Measurements from ENCODE around the gene CTCF. TPM values are rescaled to one million over a fixed set of nuclear protein-coding genes. Genes with fewer than 3 reads are reported as not detected.

The CTCF gene
- total and polyA plus RNA-seq, 2 donors (not counting 3 experiments of a cell fraction or from before 2014, with no cell fraction given), result 20.7 to 40.0 TPM

DNA sequence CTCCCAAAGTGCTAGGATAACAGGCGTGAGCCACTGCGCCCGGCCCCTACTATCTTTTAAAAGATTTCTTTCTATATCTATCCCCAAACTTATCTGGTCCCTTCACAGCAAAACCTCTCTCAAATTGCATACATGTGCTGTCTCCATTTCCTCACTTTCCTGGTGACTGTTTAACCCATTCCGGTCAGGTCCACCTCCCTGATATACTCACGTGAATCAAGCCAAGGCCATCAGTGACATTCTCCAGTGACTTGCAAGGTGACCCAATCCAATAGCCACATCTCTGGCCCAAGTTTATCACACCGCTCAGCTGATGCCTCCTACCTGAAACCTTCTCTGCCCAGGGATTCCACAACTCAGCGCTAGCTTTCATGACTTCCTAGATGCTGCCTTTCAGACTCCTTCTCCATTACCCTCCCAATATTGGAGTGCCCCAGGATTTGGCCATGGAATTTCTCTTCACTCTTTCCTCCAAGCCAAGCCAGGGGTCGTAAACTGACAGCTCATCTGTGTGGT, 1.4 kb upstream of the CTCF start:
- Histone ChIP-seq H3K9ac (replicated peaks; ENCODE audit: extremely low read depth, insufficient read depth, low read length) (no peak overlapping the region), H2AFZ (ENCODE audit: low read depth, low read length) (no peak overlapping the region), H3K27ac (ENCODE audit: insufficient read depth, low read depth, low read length) (no peak overlapping the region), H3K36me3 (ENCODE audit: control insufficient read depth in 2 of 2, extremely low read depth in 1 of 2, insufficient read depth in 2 of 2, low read length in 2 of 2) (no peaks in the 10 kb centered on the region), H3K4me3 (replicated peaks in 1 of 3; ENCODE audit: insufficient read depth in 1 of 3, low read depth in 1 of 3, low read length in 3 of 3) (no peak overlapping the region), H3K9me3 (replicated peaks; ENCODE audit: control insufficient read depth, insufficient read depth, low read length) (no peaks in the 10 kb centered on the region), H4K20me1 (replicated peaks; ENCODE audit: control insufficient read depth, extremely low read depth, insufficient read depth, low read length) (no peaks in the 10 kb centered on the region), H3K27me3 (ENCODE audit: control insufficient read depth in 2 of 2, insufficient read depth in 2 of 2, low read length in 2 of 2) (no peaks in the 10 kb centered on the region), H3K4me1 (ENCODE audit: control insufficient read depth, extremely low read depth, insufficient read depth, low read length) (peaks cover 23% of the 10 kb centered on the region), H3K9me1 (replicated peaks; ENCODE audit: control insufficient read depth, extremely low read depth, insufficient read depth, low read length) (no peaks in the 10 kb centered on the region), H3K4me2 (ENCODE audit: insufficient read depth, low read length) (peak overlapping the region; percentile 37), H3K79me2 (ENCODE audit: control insufficient read depth, insufficient read depth, low read length) (peaks cover 29% of the 10 kb centered on the region)
- intact Hi-C loops (cut with micrococcal nuclease), result loop anchor here (5.0 kb wide), 1 partner anchor 51 kb away; no protein-coding TSS in a partner anchor
- ChIA-PET CTCF (interaction anchor here (2.3 to 9.9 kb wide), 6 partner anchors 11 to 112 kb away, joined by 8 to 177 read pairs (median 30); partner anchors contain the start of genes ACD and CARMIL2), POLR2A (interaction anchor here (0.9 to 3.0 kb wide), 3 partner anchors 9 to 23 kb away, joined by 4 to 24 read pairs (median 5); no protein-coding TSS in a partner anchor)
- FAIRE-seq, result no peak
- dilution Hi-C loops (cut with MboI; ENCODE audit: extremely low pct_ligation_motif_present, low sequenced_read_pairs), result no loop called here
- TF ChIP-seq EZH2 (IDR thresholded peaks at IDR 0.05; ENCODE audit: borderline replicate concordance, low read depth, low read length, severe bottlenecking), result no peak
- TF ChIP-seq MYC (IDR thresholded peaks at IDR 0.05; ENCODE audit: low read depth, low read length), result no peak
- TF ChIP-seq, protein P1, sequence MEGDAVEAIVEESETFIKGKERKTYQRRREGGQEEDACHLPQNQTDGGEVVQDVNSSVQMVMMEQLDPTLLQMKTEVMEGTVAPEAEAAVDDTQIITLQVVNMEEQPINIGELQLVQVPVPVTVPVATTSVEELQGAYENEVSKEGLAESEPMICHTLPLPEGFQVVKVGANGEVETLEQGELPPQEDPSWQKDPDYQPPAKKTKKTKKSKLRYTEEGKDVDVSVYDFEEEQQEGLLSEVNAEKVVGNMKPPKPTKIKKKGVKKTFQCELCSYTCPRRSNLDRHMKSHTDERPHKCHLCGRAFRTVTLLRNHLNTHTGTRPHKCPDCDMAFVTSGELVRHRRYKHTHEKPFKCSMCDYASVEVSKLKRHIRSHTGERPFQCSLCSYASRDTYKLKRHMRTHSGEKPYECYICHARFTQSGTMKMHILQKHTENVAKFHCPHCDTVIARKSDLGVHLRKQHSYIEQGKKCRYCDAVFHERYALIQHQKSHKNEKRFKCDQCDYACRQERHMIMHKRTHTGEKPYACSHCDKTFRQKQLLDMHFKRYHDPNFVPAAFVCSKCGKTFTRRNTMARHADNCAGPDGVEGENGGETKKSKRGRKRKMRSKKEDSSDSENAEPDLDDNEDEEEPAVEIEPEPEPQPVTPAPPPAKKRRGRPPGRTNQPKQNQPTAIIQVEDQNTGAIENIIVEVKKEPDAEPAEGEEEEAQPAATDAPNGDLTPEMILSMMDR (IDR thresholded peaks at IDR 0.05; ENCODE audit: extremely low read depth in 1 of 2, insufficient read depth in 1 of 2, low read depth in 1 of 2, low read length in 2 of 2), result no peak
- no peak for TF ChIP-seq POLR2A (IDR thresholded peaks at IDR 0.05; ENCODE audit: low read depth, low read length)
- TF ChIP-seq FOS (IDR thresholded peaks at IDR 0.05; ENCODE audit: borderline replicate concordance, insufficient read depth, low read length), result no peak
- BruUV-seq (replicated peaks), result no TSS peak
- DNase-seq (ENCODE audit: low read depth, low spot score), result no peak

All from endothelial cell of umbilical vein (primary cell).